Lung (tissue), 12 donors: ENCODE measurements around the gene PRXL2B. TPM values are rescaled to one million over a fixed set of nuclear protein-coding genes. Genes with fewer than 3 reads are reported as not detected.
"Not testable (repeated sequence)": the region's sequence is repeated elsewhere in the genome, so short reads cannot be mapped to it uniquely, and the experiment has no call there.

ENCODE experiments used
- ATAC-seq: fragments of 200-7000 bp; cut with Tn5 transposase; one replicate; pipeline ENCODE4 v1.9.1; 2020; ENCODE audit warnings: moderate number of reproducible peaks; ENCODE audit not compliant: insufficient read depth, low FRiP score
- DNase-seq, 3 donors: peaks; one replicate each; pipeline ENCODE4 v3.0.0-alpha.2; 2013 to 2017
- H3K27ac ChIP-seq, 2 donors: one replicate each; pipeline ENCODE4 v1.5.1; 2013; ENCODE audit warnings: mild to moderate bottlenecking in 2 of 2, moderate library complexity in 2 of 2, control low read depth in 1 of 2, inconsistent platforms in 1 of 2, low read depth in 1 of 2, low read length in 1 of 2
- H3K27me3 ChIP-seq, 3 donors: one replicate each; pipeline ENCODE4 v1.5.1; 2013; ENCODE audit warnings: low read length in 2 of 3; ENCODE audit not compliant: control insufficient read depth in 3 of 3, insufficient read depth in 3 of 3
- H3K36me3 ChIP-seq, 4 donors: one replicate each; pipeline ENCODE4 v1.5.1; 2013; ENCODE audit warnings: low read length in 4 of 4, mild to moderate bottlenecking in 1 of 4, moderate library complexity in 1 of 4; ENCODE audit not compliant: control insufficient read depth in 4 of 4, insufficient read depth in 4 of 4
- H3K4me1 ChIP-seq, 5 donors: one replicate each; pipeline ENCODE4 v1.5.1; 2013; ENCODE audit warnings: low read length in 5 of 5, mild to moderate bottlenecking in 2 of 5, moderate library complexity in 1 of 5; ENCODE audit not compliant: control insufficient read depth in 5 of 5, insufficient read depth in 5 of 5
- H3K4me3 ChIP-seq: one replicate; pipeline ENCODE4 v1.5.1; 2013; ENCODE audit warnings: mild to moderate bottlenecking, control low read depth, moderate library complexity
- H3K9ac ChIP-seq, 2 donors: one replicate each; pipeline ENCODE4 v1.5.1; 2013; ENCODE audit warnings: low read length in 2 of 2, control low read depth in 1 of 2; ENCODE audit not compliant: insufficient read depth in 1 of 2
- H3K9me3 ChIP-seq, 4 donors: one replicate each; pipeline ENCODE4 v1.5.1; 2013; ENCODE audit warnings: low read length in 3 of 4, mild to moderate bottlenecking in 1 of 4, moderate library complexity in 1 of 4; ENCODE audit not compliant: control insufficient read depth in 4 of 4, insufficient read depth in 3 of 4
- CTCF ChIP-seq: IDR thresholded peaks from 2 replicates; pipeline ENCODE4 v1.5.1; 2012; ENCODE audit warnings: mild to moderate bottlenecking; ENCODE audit errors: control extremely low read depth, extremely low read depth
- whole genome bisulfite sequencing, 2 donors: extraction: QIAGEN DNeasy Blood & Tissue Kit; methylation state at CpG; one replicate each; pipeline ENCODE4 v1.1.7; 2013; 5-methylcytosine and 5-hydroxymethylcytosine counted together
- polyA plus RNA-seq, 2 donors: library from polyadenylated mRNA; stranded (reverse); fragments of 200-250 nt; gene quantifications; one replicate each; pipeline ENCODE4 v1.2.1, GENCODE V29; 2013
- total RNA-seq, 2 donors: library from RNA; depleted of rRNA in 1 of 2; stranded (reverse); fragments of >200 nt in 1 of 2; gene quantifications; one replicate each; pipeline ENCODE4 v1.2.1, GENCODE V29; 2014 to 2021
- donor health status: control.
- donor health status: control.
- donor health status: Bipolar disorder and iron deficiency.
- donor health status: healthy.
- donor health status: DM: yes; HTN: yes; CAD: no.

Gene PRXL2B
- total and polyA plus RNA-seq, 4 donors = 17.8 to 39.8 (median 27.0) TPM

- Histone ChIP-seq H3K4me3 (no peak overlapping the region), H3K9ac (no peak overlapping the region), H3K9me3 (peaks cover 0 to 9% (median 0%) of the 10 kb centered on the region in 4 donors), H3K36me3 (no peaks in the 10 kb centered on the region), H3K27me3 (peaks cover 3 to 35% (median 28%) of the 10 kb centered on the region in 3 donors), H3K27ac (no peak overlapping the region), H3K4me1 (peaks cover 0 to 4% (median 0%) of the 10 kb centered on the region in 5 donors)
- WGBS, 2 donors = 80 to 83% methylated on average over 13 of the region's 13 CpGs
- DNase-seq = no peak
- TF ChIP-seq CTCF = no peak
- no peak for ATAC-seq
Measured at GRCh38 chr1:2624735-2625300, 38.2 kb downstream of the PRXL2B start.

DNA sequence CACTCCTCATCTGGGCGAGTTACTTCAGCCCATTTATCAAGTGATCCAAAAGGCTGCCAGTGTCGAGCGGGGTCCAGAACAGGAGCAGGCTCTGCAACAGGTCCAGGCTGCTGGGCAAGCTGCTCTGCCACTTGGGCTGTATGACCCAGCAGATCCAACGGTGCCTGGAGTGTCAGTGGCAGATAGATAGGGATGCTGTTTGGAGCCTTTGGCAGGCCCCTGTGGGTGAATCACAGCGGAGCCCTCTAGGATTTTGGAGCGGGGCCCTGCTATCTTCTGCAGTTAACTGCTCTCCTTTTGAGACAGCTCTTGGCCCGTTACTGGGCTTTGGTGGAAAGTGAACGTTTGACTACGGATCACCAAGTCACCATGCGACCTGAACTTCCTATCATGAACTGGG lies 38.7 kb downstream of the PRXL2B start:
- no peak overlapping the region for H3K9ac ChIP-seq
- no peak for TF ChIP-seq CTCF
- H3K9me3 ChIP-seq = peaks cover 0 to 13% (median under 1%) of the 10 kb centered on the region in 4 donors
- no peaks in the 10 kb centered on the region for H3K36me3 ChIP-seq
- peaks cover 3 to 40% (median 33%) of the 10 kb centered on the region in 3 donors for H3K27me3 ChIP-seq
- peaks cover 0 to 4% (median 0%) of the 10 kb centered on the region in 5 donors for H3K4me1 ChIP-seq
- H3K27ac ChIP-seq = no peak overlapping the region
- WGBS, 2 donors = 88 to 94% methylated on average over 10 of the region's 10 CpGs
- no peak overlapping the region for H3K4me3 ChIP-seq
- DNase-seq = no peak
- no peak for ATAC-seq

GRCh38 chr1:2625748-2626147 lies 39.2 kb downstream of the PRXL2B start:
- Histone ChIP-seq H3K9me3 (peaks cover 0 to 14% (median under 1%) of the 10 kb centered on the region in 4 donors), H3K27me3 (peaks cover 3 to 44% (median 37%) of the 10 kb centered on the region in 3 donors)
- DNase-seq, H3K4me1 ChIP-seq, ATAC-seq, H3K9ac ChIP-seq, H3K36me3 ChIP-seq, H3K27ac ChIP-seq, H3K4me3 ChIP-seq: not testable (repeated sequence)
- WGBS, 2 donors = 62 to 72% methylated on average over 7 of the region's 7 CpGs

GRCh38 chr1:2627746-2628145 lies 41.2 kb downstream of the PRXL2B start:
- Histone ChIP-seq H3K4me1 (peaks cover 0 to 4% (median under 1%) of the 10 kb centered on the region in 5 donors), H3K9me3 (peaks cover 0 to 16% (median under 1%) of the 10 kb centered on the region in 4 donors), H3K9ac (no peak overlapping the region), H3K27me3 (peaks cover 3 to 53% (median 39%) of the 10 kb centered on the region in 3 donors), H3K4me3 (no peak overlapping the region), H3K36me3 (no peaks in the 10 kb centered on the region), H3K27ac (no peak overlapping the region)
- ATAC-seq = no peak
- WGBS, 2 donors = 32 to 42% methylated on average over 6 of the region's 6 CpGs
- DNase-seq = no peak
- no peak for TF ChIP-seq CTCF
